Cortex of kidney (tissue), 1 donor: ENCODE results near the gene ADAMTSL5.

ENCODE experiments used
- DNase-seq: peaks from one replicate; lab custom pipeline; 2025; lab: John Stamatoyannopoulos, UW

Gene ADAMTSL5

DNA sequence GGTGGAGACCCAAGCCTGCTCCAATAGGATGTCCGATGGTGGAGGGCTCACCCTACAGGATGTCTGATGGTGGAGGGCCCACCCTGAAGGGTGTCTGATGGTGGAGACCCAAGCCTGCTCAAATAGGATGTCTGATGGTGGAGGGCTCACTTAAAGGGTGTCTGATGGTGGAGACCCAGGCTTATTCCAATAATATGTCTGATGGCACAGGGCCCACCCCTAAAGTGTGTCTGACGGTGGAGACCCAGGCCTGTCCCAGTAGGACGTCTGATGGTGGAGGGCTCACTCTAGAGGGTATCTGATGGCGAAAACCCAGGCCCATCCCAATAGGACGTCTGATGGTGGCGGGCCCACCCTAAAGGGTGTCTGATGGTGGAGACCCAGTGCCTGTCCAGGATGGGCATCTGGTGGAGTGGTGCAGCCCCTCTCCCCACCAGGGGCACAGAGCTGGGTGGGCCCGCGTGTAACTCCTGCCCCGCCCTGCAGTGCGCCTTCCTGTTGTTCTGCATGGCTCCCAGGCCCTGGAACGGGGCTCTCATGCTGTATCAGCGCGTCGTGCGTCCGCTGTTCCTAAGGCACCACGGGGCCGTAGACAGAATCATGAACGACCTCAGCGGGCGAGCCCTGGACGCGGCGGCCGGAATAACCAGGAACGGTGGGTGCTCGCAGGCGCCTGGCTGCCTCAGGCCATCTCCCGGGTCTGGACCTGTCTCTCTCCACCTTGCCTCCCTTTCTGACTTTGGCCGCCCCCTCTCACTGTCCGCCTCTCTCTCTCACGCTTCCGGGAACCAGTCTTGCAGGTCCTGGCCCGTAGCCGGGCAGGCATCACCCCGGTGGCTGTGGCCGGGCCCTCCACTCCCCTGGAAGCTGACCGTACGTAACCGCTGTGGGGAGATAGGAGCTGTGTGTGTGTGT is 16.8 kb downstream of the ADAMTSL5 start:
- no peak for DNase-seq

DNA sequence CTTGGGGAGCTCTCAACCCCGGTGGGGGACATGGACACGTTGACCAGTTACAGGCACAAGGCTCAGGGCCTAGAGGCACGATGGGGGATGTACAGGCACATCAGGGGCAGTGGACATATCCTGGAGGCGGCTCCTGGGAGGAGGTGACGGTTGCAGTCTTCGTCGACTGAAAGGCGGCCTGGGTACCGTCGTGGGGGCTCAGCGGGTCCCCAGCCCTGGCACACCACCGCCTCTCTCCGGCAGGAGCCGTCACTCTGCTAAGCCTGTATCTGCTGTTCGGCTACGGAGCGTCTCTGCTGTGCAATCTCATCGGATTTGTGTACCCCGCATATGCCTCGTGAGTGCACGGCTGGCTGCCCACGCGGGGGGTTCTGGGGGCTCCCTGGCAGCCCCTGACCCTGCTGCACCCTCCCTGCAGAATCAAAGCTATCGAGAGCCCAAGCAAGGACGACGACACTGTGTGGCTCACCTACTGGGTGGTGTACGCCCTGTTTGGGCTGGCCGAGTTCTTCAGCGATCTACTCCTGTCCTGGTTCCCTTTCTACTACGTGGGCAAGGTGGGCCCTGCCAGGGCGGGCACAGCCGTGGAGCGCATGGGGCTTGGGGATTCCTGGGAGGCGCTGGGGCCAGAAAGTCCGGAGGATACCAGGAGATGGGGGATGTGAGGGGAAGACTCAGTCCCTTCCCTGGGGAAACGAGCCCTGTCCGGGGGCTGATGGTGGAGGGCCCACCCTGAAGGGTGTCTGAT is 17.6 kb downstream of the ADAMTSL5 start:
- DNase-seq, result no peak

DNA sequence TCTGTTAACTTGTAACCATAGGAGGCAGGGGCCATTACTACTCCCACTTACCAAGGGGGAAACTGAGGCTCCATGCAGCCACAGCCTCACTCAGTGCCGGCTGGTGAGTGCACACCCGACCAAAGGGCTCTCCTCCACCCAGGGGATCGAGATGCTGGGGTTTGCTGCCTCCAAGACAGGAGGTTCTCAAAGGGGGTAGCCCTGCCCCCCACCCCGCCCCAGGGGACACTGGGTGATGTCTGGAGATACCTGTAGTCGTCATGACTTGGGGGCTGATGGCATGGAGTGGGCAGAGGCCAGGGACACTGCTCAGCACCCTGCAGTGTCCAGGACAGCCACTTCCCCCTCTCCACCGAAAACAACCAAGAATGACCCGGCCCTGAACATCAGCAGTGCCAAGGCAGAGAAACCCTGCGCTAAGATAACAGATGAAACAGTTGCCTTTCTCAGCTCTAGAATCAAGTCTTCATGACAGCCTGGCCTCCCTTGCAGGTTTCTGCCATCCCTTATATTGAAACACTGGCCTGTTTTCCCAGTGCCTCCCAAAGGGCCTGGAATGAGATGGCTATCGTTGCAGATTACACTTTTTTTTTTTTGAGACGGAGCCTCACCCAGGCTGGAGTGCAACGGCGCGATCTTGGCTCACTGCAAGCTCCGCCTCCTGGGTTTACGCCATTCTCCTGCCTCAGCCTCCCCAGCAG is 18.6 kb downstream of the ADAMTSL5 start:
- DNase-seq, result no peak

GRCh38 chr19:1492474-1493006 is 20.3 kb downstream of the ADAMTSL5 start:
- DNase-seq, result no peak

GRCh38 chr19:1491849-1492170 is 21.0 kb downstream of the ADAMTSL5 start:
- no peak for DNase-seq

GRCh38 chr19:1491114-1491848 is 21.5 kb downstream of the ADAMTSL5 start, which contains the start of gene REEP6:
Gene REEP6 (plus strand): TSS chr19:1491181. CDS start chr19:1491270, 89 bp downstream.
- DNase-seq, result no peak

GRCh38 chr19:1490311-1491113 is 22.3 kb downstream of the ADAMTSL5 start, which contains the start of gene PCSK4:
Gene PCSK4 (minus strand): TSS chr19:1490350. CDS start chr19:1490346, 4 bp downstream.
- no peak for DNase-seq

DNA sequence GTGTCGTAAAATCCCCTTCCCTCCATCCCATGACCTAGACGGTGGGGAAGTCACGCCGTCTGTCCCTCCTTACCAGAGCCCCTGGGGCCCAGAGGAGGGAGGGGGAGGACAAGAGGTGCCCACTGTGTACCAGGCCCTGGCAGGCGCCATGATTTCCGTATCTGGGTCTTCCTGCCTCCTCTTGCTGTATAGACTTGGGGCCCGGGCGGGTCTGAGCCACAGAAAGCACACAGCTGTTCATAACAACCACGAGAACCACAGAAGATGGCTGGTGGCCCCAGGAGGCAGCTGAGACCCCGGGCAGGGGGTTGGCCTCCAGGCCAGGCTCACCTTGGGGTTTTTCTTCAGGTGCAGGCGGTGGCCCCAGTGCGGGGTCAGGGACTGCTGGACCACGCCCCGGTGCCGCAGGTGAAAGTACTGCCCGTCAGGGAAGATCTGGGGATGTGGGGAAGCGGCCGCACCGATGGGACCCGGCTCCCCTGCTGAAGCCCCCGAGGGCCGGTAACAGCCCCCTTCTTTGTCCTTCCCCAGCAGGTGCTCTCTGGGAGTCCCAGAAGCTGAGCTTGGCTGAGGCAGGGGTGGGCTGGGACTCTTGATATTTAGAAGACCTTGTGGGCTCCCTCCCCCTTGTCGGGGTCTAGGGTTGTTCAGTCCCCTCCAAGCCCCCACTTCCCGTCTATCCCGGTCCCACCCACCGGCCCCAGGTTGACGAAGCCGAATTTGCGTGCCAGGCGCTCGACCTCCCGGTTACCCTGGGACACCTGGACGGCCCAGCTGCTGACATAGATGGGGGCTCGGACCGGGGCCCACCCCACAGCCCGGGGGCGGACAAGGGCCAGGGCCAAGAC is 23.1 kb downstream of the ADAMTSL5 start:
- DNase-seq, result no peak

DNA sequence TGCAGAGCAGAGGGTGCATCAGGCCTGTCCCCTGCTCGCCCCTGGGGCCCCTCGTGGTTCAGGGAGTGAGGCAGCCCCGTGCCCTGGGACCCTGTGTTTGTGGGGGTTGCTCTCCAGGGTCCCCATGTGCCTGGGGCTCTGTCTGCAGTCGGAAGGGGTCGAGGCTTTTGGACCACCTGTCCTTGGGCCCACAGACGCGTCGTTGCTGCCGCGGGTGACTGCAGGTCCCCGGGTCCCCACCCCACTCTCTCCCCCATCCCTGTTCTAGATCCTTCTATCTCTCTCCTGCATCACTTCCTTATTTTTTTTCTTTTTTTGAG is 24.6 kb downstream of the ADAMTSL5 start:
- no peak for DNase-seq

GRCh38 chr19:1487576-1488281 is 25.1 kb downstream of the ADAMTSL5 start:
- DNase-seq, result no peak

GRCh38 chr19:1486720-1487575 is 25.9 kb downstream of the ADAMTSL5 start:
- DNase-seq, result no peak

- no peak for DNase-seq
These were observed 28.8 kb downstream of the ADAMTSL5 start for GRCh38 chr19:1483979-1484428.

- no peak for DNase-seq
These were observed 29.5 kb downstream of the ADAMTSL5 start for GRCh38 chr19:1483131-1483978.

DNA sequence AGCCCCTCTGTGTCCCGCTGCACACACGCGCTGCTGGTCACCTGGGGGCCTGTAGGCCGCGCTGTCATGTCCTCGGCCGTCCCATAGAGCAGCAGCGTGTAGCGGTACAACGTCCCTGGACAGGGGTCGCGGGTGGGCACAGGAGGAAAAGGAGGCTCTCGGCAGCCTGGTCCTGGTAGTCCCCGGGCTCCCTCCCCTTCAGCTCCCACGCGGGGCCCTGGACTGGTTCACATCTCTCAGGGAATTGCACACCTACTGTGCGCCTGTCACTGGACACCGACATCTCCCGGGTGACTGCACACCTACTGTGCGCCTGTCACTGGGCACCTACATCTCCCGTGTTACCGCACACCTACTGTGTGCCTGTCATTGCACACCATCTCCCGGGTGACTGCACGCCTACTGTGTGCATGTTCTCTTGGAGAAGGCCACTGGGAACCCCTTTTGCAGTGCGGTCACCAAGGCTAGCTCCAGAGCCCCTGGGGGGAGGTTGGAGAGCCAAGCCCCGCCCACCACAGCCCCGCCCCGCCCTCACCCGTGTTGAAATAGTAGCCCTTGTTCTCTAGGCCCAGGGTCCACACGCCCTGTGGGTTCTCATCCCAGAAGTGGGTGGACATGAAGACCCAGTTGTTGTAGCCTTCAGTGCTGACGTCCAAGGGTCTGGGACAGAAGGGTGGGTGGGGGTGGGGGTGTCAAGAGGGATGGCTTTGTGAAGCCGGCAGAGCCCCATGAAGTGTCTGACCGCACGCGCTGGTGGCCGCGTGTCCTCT is 30.3 kb downstream of the ADAMTSL5 start:
- DNase-seq, result no peak

- no peak for DNase-seq
These were observed 30.9 kb downstream of the ADAMTSL5 start for GRCh38 chr19:1481893-1482360.

- no peak for DNase-seq
These were observed 31.5 kb downstream of the ADAMTSL5 start for GRCh38 chr19:1481224-1481892.
